NCI-H2171 treated with DMSO at 0.1 percent for 48 hours (cell line): ENCODE results near the gene C2orf76.
"Not testable (repeated sequence)": the region's sequence is repeated elsewhere in the genome, so short reads cannot be mapped to it uniquely, and the experiment has no call there.

Experiments
- DNase-seq: peaks from one replicate; lab custom pipeline; 2025; lab: John Stamatoyannopoulos, UW

The C2orf76 gene

GRCh38 chr2:119377294-119377992 is 10.8 kb upstream of the C2orf76 start:
- no peak for DNase-seq

DNA sequence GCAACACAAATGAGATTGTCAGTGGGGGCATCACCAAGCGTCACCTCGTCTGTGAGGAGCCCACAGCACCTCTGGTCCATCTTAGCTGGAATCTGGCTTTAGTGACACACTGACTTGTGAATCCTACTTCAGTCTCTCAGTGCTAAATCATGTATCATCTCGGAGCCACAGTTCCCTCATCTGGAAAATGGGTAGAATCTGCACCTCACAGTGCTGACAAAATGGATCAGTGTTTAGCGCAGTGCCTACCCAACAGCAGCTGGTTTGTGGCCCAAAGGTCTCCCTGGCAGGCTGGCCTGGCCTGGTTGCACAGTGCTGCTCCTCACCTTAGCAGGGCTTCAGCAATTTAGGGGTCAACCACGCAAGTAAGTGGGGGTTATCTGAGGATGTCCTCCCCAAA is 10.2 kb upstream of the C2orf76 start:
- no peak for DNase-seq

GRCh38 chr2:119376406-119376805 is 9.8 kb upstream of the C2orf76 start:
- DNase-seq, result not testable (repeated sequence)

GRCh38 chr2:119373907-119374745 is 7.5 kb upstream of the C2orf76 start:
- not testable (repeated sequence) for DNase-seq

- peak; percentile 63 for DNase-seq
Observed at GRCh38 chr2:119372778-119373568, 6.3 kb upstream of the C2orf76 start.

- DNase-seq, result no peak
Observed at GRCh38 chr2:119371111-119371510, 4.5 kb upstream of the C2orf76 start.

DNA sequence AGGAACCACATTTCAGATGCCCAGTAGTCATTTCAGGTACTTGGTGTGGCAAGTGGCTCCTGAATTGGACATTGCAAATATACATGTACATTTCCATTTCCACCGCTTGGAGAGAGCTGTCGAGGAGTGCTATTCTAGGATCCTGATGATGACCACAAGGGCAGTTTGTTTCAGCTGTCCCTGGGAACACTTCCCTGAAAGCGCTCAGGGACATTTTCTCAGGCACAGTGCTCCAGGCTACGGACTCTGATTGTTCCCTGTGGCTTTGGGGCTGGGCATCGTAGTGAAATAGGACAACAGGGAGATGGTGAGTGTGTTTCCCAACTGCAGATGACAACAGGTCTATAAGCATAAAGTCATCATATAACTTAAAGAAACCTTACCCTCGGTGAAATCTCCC is 3.2 kb upstream of the C2orf76 start:
- no peak for DNase-seq

- DNase-seq, result peak; percentile 51
Observed at GRCh38 chr2:119367472-119368099, 952 bp upstream of the C2orf76 start.

DNA sequence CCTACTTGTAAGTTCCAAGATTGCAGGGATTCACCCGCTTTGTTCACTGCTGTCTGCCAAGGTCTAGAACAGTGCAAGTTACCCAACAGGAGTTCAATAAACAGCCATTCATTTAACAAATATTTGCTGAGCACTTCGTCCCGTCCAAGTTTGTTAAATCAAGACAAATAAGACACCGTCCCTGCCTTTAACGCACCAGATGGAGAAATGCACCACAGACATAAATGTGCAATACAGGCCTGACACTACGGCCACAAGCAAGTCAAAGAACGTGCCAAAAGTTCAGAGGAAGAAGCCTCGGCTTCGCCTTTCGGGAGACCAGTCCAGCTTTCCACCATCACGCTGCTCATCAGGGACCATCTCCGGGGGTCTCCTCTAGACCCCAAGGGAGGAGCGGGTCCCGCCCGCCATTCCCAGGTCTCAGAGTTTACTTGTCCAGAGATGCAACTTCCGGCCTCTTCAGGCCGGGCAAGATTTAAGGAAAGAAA is 429 bp downstream of the C2orf76 start:
- DNase-seq, result peak; percentile 61

DNA sequence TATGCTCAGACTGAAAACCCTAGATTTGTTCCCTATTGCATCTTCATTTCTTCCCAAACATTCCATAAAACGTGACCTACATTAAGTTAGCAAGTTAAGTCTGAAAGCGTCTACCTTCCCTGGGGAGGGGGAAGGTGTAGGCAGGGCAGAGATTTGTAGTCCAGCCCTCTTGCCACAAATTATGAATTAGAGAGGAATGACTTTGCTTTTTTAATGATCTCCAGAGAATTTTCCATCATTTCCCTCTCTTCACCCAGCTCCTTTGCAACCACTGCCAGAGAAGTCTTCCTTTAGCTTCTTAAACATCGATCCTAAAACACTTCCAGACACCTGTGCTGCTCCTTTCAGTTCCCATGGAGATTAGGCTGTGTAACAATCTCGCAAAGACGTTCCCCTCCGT is 1.2 kb downstream of the C2orf76 start:
- DNase-seq, result no peak

GRCh38 chr2:119364798-119365197 is 1.8 kb downstream of the C2orf76 start:
- no peak for DNase-seq

- no peak for DNase-seq
Observed at GRCh38 chr2:119360423-119360966, 6.1 kb downstream of the C2orf76 start.

- DNase-seq, result no peak
Observed at GRCh38 chr2:119359774-119360173, 6.9 kb downstream of the C2orf76 start.

DNA sequence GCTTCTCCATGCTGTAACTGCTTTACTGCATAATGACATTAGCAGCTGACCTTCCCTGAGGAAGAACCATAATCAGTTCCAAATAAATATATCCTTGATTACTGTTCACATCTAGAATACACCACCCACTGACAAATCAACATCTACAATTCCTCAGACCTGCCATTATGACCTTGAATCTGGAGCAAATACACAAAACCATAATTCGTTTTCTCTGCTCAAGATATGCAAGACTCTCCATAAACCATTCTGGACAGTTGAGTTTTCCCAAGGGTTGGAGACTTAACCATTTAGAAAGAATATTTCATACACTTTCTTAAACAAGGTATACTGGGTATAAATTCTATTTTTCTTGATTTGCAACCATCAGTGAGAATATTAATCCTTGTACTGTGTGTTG is 11.8 kb downstream of the C2orf76 start:
- no peak for DNase-seq

- DNase-seq, result peak; percentile 89
Observed at GRCh38 chr2:119352357-119352756, 14.3 kb downstream of the C2orf76 start.

GRCh38 chr2:119350311-119350998 is 16.2 kb downstream of the C2orf76 start:
- no peak for DNase-seq

GRCh38 chr2:119349289-119349688 is 17.3 kb downstream of the C2orf76 start:
- peak; percentile 90 for DNase-seq

DNA sequence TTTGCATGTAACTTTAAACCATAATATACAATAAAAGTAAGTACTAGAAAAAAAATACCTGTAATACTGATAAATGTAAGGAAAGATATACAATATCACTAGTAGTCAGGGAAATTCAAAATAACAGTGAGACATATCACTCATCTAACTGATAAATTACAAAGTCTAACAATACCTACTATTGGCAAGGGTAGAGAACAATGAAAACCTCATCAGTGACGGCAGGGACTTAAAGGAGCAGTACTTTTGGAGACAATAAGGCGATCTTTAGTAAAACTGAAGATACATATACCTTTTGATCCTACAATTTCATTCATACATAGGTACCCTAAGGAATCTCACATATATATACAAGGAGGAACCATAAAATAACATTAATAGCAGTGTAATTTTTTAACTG is 24.9 kb downstream of the C2orf76 start:
- DNase-seq, result no peak

DNA sequence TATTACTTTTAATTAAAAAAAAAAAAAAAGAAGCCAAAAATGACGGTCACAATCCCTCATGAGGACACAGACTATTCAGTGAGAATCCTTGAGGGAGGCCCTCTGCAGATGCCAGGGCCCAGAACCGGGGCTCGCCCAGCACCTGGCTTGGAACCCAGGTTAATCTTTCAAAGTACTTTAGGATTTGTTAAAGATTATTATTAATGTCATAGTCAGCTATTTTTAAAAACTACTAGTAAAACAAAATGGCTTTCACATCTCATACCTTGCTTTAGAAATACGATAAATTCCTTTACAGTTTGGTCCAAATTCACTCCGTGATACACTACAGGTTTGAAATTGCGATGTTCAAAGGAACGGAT is 27.1 kb downstream of the C2orf76 start:
- no peak for DNase-seq

DNA sequence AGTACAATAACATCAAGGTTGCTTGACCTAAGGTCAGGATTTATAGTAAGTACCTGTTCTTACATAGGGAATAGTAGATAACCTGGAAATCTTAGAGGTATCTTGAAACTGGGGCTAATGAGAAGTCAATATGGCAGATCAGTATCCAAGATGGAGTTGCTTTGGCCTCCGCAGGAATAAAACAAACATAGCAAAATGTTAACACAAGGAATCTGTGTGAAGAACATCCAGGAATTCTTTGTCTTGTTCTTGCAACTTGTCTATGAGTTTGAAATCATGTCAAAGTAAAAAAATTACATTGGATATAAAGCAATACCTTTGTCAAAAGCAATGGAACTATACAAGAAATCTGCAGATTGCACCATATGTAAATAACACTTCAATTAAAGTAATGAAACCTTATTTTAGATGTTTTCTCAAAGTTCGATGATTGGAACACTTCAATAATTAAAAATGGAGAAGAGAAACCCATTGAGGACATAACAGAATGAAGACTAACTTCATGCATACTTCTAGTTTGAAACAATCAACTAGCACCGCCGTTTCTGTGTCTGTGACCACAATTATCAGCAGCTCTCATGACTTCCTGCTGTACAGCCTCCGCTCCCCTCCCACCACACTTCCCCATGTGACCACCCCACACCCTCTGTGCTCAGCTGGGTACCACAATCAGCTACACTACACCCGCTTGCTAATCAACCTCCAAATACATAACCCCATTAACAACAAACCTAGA is 27.6 kb downstream of the C2orf76 start:
- DNase-seq, result no peak
